Stimulated activated CD8-positive, alpha-beta memory T cell treated with anti-CD3 and anti-CD28 coated beads, Interleukin-4, amount 100 ng/mL, for 1 hour (primary cell): ENCODE data around the gene CLIC3.

Source experiments
- DNase-seq, 2 donors: peaks; one replicate each; pipeline ENCODE4 v3.0.0-alpha.2; 2020; ENCODE audit warnings: low read depth in 2 of 2, low spot score in 1 of 2

Gene CLIC3

GRCh38 chr9:136982232-136983051 lies 13.9 kb downstream of the CLIC3 start, which contains the start of gene LCNL1:
Gene LCNL1 (plus strand): TSS chr9:136982993. CDS start chr9:136983587, 594 bp downstream.
- no peak for DNase-seq

GRCh38 chr9:136981588-136982231 lies 14.7 kb downstream of the CLIC3 start:
- no peak for DNase-seq

DNA sequence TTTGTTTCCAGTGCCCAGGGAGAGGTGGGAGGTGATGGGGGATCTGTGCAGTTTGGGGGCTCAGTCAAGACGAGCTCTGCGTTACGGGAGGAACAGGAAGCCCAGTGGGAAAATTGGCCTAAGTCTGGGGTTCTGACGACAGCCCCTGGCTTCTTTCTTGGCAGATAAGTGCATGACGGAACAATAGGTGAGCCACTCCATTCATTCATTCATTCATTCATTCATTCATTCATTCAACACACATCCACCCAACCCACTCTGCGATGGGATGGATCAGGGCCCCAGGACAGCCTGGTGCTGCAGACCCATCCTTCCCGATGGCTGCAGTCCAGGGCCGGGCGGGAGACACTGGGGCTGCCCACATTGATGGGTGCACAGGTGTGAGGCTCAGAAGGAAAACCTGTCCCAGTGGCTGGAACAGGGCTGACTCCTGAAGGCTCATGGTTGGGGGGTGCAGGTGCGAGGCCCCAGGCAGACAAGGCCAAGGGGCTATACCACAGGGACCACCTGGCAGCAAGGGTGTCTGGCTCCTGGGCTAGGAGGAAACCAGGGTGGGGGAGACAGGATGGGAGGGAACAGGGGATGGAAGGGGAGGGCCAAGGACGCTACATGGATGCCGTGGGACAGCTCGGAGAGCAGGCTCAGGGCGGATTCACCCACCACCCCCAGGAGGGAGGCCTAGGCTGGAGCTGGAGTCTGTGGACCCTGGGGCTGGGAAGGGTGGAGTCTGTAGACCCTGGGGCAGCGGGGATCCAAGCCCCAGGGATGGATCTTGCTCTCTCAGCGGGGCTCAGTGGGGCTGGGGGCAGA lies 15.5 kb downstream of the CLIC3 start:
- no peak for DNase-seq

DNA sequence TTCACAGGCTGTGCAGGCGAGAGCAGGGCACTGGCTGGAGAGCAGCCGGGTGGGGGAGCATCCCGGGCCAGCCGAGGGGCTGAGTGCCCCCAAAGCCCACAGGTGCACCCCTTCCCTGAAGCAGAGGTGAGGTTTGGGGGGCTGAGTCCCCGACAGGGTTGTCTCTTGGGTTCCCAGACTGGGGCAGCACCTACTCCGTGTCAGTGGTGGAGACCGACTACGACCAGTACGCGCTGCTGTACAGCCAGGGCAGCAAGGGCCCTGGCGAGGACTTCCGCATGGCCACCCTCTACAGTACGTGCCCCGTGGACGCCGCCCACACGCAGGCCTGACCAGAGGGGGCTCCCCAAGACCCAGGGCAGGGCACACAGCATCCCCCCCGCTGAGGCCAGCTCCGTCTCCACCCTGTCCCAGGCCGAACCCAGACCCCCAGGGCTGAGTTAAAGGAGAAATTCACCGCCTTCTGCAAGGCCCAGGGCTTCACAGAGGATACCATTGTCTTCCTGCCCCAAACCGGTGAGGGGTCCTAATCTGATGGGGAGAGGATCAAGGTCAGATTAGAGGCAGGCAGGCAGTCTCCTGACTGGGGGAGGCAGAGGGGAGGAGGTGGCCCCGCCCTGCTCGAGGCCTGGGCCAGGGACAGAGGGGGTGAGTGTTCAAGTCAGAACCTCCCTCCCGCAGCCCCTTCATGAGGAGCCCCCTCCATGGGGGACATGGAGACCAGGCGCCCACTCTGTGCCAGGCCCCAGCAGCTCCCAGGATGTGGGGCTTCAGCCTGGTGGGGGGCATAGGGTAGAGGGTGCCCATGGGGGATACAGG lies 16.4 kb downstream of the CLIC3 start:
- DNase-seq, result no peak

GRCh38 chr9:136978865-136979544 lies 17.4 kb downstream of the CLIC3 start:
- DNase-seq, result no peak

DNA sequence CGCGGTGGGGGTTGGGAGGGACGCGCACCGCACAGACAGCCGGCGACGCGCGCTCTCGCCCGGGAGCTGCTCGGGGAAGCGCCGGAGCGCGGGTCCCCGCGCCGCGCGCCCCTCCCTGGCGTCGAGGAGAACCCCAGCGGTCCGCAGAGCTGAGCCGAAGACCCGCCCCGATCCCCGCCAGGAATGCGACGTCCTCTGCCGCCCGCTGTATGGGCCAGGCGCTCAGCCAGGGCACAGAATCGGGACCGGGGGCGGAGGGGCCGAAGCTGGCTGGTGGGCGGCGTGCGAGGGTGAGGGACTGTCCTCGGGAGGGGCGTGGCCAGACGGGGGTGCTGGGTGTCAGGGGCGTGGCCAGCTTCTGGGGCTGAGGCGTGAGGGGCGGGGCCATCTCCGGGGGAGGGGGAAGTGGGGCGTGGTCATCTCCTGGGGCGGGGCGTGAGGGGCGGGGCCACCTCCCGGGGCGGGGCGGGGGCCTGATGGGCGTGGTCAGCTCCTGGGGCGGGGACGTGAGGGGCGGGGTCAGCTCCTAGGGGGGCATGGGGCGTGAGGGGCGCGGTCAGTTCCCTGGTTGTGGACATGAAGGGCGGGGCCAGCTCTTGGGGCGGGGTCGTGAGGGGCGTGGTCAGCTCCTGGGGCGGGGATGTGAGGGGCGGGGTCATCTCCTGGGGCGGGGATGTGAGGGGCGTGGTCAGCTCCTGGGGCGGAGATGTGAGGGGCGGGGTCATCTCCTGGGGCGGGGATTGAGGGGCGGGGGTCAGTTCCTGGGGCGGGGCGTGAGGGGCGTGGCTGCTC lies 18.1 kb downstream of the CLIC3 start:
- peak; percentile 62 to 66 for DNase-seq

DNA sequence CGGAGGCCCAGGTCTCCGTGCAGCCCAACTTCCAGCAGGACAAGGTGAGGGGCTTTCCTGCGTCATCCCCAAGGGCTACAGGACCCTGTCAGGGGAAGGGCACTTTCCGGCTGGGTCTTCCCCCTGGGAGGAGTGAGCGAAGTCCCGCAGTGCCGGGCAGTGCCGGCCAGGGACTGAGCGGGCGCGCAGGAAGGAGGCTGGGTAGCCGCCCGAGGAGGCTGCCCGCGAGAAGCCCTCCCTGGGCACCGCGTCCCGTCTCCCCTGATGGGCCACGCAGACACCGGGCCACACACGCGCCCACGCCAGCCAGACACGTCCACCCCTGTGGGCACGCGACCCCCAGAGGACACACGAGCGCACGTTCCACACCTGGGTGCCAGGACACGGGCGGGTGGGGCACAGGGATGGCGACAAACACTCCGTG lies 18.7 kb downstream of the CLIC3 start:
- DNase-seq, result no peak

- no peak for DNase-seq
Measured at GRCh38 chr9:136977223-136977622, 19.1 kb downstream of the CLIC3 start, which contains the start of gene PTGDS. Gene PTGDS (plus strand): TSS chr9:136977504. CDS start chr9:136977579, 75 bp downstream.

- no peak for DNase-seq
Measured at GRCh38 chr9:136975644-136976043, 20.7 kb downstream of the CLIC3 start.

DNA sequence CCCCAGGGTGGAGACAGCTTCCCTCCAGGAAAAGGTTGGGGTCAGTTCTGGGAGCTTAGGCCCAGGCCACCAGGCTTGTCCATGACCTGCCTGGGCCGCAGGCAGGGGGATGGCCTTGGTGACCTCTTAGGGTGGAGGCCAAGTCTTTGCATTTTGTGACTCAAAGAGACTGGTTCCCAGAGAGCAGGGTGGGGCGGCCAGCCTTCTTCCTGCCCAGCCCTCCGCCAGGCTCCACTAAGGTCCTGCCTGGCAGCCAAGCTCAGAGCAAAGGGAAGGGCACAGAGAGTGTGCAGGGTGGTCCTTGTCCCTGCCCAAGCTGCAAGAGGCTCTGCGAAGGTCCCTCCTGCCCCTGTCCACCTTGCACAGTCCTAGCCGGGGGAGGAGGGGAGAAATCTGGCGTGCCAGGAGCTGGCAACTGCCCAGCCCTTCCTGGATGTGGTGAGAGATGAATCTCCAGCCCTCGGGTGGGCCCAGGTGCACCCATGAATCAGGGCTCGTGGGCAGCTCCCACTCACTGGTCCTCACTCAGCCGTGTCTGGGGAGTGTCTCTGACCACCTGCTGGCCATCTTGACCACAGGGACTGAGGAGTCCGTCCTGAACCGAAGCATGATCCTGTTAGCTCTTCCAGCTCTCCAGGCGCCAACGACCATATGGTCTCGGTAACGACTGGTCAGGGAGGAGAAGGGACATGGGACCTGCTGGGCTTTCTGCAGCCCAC lies 21.4 kb downstream of the CLIC3 start:
- DNase-seq, result no peak

GRCh38 chr9:136973618-136974617 lies 22.4 kb downstream of the CLIC3 start:
- DNase-seq, result no peak

DNA sequence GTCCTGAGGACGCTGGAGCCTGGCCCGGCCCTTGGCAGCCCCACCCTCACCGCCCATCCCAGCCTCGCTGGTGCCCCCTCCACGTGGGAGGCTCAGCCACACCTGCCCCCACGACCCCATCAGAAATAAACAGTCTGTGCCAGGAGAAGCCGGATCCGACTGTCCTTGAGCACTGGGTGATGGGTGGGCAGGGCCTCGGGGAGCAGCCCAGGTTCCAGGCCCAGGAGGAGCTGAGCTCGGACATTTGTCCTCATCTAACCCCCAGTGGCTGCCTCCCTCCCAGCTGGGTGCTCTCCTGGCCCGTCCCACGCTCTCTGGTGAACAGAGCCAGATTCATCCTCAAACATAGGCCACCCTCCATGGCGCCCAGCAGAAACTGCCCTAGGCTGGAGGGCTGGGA lies 23.6 kb downstream of the CLIC3 start:
- DNase-seq, result no peak

- no peak for DNase-seq
Measured at GRCh38 chr9:136972335-136972734, 24.0 kb downstream of the CLIC3 start.

DNA sequence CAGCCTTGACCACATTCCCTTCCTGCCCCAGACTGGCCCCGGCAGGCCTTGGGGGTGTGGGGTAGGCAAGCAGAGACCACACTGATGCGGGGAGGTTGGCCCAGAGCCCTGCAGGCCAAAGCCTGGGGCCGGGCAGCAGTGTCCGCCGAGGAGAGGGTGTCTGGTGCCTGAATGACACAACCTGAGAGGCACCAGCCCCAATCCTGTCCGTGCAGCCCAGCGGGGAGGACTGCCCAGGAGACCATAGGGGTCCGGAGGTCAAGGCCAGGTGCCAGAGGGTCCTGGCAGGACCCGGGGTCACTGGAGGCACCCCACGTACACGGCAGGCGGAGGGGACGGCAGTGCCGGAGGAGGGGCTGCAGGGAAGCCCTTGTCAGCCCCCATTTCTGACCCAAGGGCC lies 24.6 kb downstream of the CLIC3 start:
- DNase-seq, result no peak

DNA sequence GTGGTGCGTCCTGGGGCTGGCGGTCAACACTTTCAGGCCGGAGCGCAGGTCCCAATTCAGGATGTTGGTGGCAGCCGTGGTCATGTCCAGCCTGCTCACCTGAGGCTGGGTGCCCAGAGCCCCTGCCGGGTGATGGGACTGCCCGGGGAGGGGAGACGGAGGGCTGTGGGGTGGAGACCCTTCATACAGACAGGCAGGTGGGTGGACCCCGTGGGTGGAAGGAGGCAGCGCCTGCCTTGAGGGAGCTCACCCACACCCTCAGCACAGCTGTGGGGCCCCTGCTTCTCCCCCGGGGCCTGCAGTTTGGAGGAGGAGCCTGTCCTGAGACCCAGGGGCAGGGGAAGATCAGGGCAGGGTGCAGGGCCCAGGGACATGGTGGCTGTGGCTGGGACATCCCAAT lies 26.0 kb downstream of the CLIC3 start:
- no peak for DNase-seq

- DNase-seq, result no peak
Measured at GRCh38 chr9:136969774-136970173, 26.6 kb downstream of the CLIC3 start.

DNA sequence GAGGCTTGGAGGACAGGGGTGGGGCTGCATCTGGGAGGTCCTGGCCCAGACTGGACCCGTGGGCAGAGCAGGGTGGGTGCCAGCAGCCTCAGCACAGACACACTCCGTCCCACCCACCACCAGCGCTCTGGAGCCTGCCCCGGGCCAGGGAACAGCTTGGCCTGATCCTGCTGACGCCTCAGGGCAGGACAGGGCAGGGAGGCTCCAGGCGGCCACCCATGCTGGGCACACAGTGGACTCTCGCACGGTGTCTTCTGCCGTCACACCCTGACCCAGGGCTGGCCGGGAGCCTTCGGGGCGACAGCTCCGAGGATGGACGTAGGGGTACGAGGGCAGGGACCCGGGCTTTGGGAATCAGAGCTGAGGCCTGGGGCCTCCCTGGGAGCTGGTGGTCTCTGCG lies 27.2 kb downstream of the CLIC3 start:
- DNase-seq, result no peak
